Brain microvascular endothelial cell (primary cell): Measurements from ENCODE around the gene PNMA6E.

Experiments used
- DNase-seq: peaks from one replicate; pipeline ENCODE4 v3.0.0-alpha.2; 2020
- H3K27ac ChIP-seq: fragments of 250-450 bp; sonication (Bioruptor Pico); 2 replicates; pipeline ENCODE4 v1.5.1; 2020; ENCODE audit warnings: mild to moderate bottlenecking, moderate library complexity
- H3K27me3 ChIP-seq: fragments of 250-450 bp; sonication (Bioruptor Pico); replicated peaks from 2 replicates; pipeline ENCODE4 v1.5.1; 2020; ENCODE audit warnings: mild to moderate bottlenecking
- H3K36me3 ChIP-seq: fragments of 250-450 bp; sonication (Bioruptor Pico); replicated peaks from 2 replicates; pipeline ENCODE4 v1.5.1; 2020; ENCODE audit warnings: mild to moderate bottlenecking
- H3K4me3 ChIP-seq: 2 replicates; pipeline ENCODE4 v1.5.1; 2011; ENCODE audit warnings: low read depth, mild to moderate bottlenecking, control low read depth, low read length, moderate library complexity
- CTCF ChIP-seq: IDR thresholded peaks from 2 replicates; pipeline ENCODE4 v1.5.1; 2011; ENCODE audit warnings: low read depth, mild to moderate bottlenecking, moderate library complexity, low read length, control low read depth, inconsistent platforms; ENCODE audit errors: missing control alignments
- in situ Hi-C: cut with HindIII; loops from 2 replicates; pipeline ENCODE4 v1.10.0; 2017; ENCODE audit warnings: low sequenced_read_pairs, low pct_ligation_motif_present

PNMA6E gene

GRCh38 chrX:153447581-153447960 is 46.4 kb upstream of the PNMA6E start:
- in situ Hi-C loops = no loop called here
- no peaks in the 10 kb centered on the region for H3K36me3 ChIP-seq
- no peak overlapping the region for H3K4me3 ChIP-seq
- no peaks in the 10 kb centered on the region for H3K27me3 ChIP-seq
- no peak for DNase-seq
- no peak for TF ChIP-seq CTCF
- H3K27ac ChIP-seq = no peak overlapping the region

GRCh38 chrX:153446950-153447580 is 45.9 kb upstream of the PNMA6E start:
- Histone ChIP-seq H3K27me3 (no peaks in the 10 kb centered on the region), H3K4me3 (no peak overlapping the region), H3K36me3 (no peaks in the 10 kb centered on the region), H3K27ac (no peak overlapping the region)
- in situ Hi-C loops = no loop called here
- DNase-seq = no peak
- TF ChIP-seq CTCF = no peak

DNA sequence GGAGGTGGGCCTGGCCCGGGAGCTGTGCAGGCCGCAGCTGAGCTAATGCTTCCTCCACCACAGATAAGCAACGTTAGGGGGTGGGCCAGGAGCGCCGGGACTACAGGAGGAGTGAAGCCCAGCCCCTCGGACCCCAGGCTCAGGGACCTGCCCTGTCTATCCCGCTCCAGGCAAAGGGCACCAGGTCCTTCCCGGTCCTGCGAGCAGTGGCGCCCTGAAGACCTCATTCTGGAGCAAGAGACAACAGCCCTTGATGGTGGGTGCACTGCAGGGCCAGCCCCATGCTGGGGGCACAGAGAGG is 45.4 kb upstream of the PNMA6E start:
- no peak for DNase-seq
- Histone ChIP-seq H3K4me3 (no peak overlapping the region), H3K36me3 (no peaks in the 10 kb centered on the region), H3K27me3 (no peaks in the 10 kb centered on the region), H3K27ac (no peak overlapping the region)
- no peak for TF ChIP-seq CTCF
- in situ Hi-C loops = no loop called here

GRCh38 chrX:153445856-153446635 is 44.9 kb upstream of the PNMA6E start, which contains the start of gene TREX2:
Gene TREX2 (minus strand): TSS chrX:153446056. CDS start chrX:153445430, 626 bp downstream.
- DNase-seq = no peak
- H3K4me3 ChIP-seq = no peak within 1 kb of the TSS
- no peaks in the 10 kb centered on the region for H3K27me3 ChIP-seq
- H3K36me3 ChIP-seq = no peaks in the 10 kb centered on the region
- TF ChIP-seq CTCF = no peak
- H3K27ac ChIP-seq = no peak within 1 kb of the TSS
- in situ Hi-C loops = no loop called here

- in situ Hi-C loops = no loop called here
- no peaks in the 10 kb centered on the region for H3K36me3 ChIP-seq
- no peak for TF ChIP-seq CTCF
- H3K27ac ChIP-seq = no peak overlapping the region
- no peak for DNase-seq
- no peaks in the 10 kb centered on the region for H3K27me3 ChIP-seq
- H3K4me3 ChIP-seq = no peak overlapping the region
These were observed 44.1 kb upstream of the PNMA6E start for GRCh38 chrX:153445106-153445855.
